G401 (cell line): ENCODE measurements around the gene NOG. TPM values are rescaled to one million over a fixed set of nuclear protein-coding genes. Genes with fewer than 3 reads are reported as not detected.

Source experiments
- DNase-seq: peaks from one replicate; pipeline ENCODE4 v3.0.0-alpha.2; 2015; ENCODE audit warnings: low spot score
- in situ Hi-C: cut with HindIII; loops from 2 replicates; pipeline ENCODE4 v1.10.0; 2016; ENCODE audit warnings: low sequenced_read_pairs, mixed read lengths
- total RNA-seq: library from RNA; depleted of rRNA; stranded (reverse); fragments of >200 nt; shearing (Covaris generic); gene quantifications from 2 replicates; pipeline ENCODE4 v1.2.3, GENCODE V29; 2014

Gene NOG
- total RNA-seq, 1 experiment from 2014 or later, result 0.85 TPM

GRCh38 chr17:56595831-56596690, 2.6 kb downstream of the NOG start:
- no peak for DNase-seq
- in situ Hi-C loops, result no loop called here

- in situ Hi-C loops, result no loop called here
- no peak for DNase-seq
Measured at GRCh38 chr17:56596691-56597494, 3.4 kb downstream of the NOG start.

GRCh38 chr17:56597495-56597990, 4.0 kb downstream of the NOG start:
- in situ Hi-C loops, result no loop called here
- DNase-seq, result no peak

- in situ Hi-C loops, result no loop called here
Measured at GRCh38 chr17:56598466-56598865, 5.0 kb downstream of the NOG start.

GRCh38 chr17:56599088-56599487, 5.6 kb downstream of the NOG start:
- DNase-seq, result no peak
- in situ Hi-C loops, result no loop called here

More at GRCh38 chr17:56598466-56598865, 5.0 kb downstream of the NOG start:
- DNase-seq, result no peak

GRCh38 chr17:56599566-56599965, 6.1 kb downstream of the NOG start:
- in situ Hi-C loops, result no loop called here
- no peak for DNase-seq

GRCh38 chr17:56600256-56600655, 6.8 kb downstream of the NOG start:
- DNase-seq, result no peak
- in situ Hi-C loops, result no loop called here

GRCh38 chr17:56601591-56601990, 8.1 kb downstream of the NOG start:
- in situ Hi-C loops, result no loop called here
- no peak for DNase-seq

GRCh38 chr17:56602292-56603130, 9.0 kb downstream of the NOG start:
- in situ Hi-C loops, result no loop called here
- no peak for DNase-seq

GRCh38 chr17:56603486-56604238, 10.2 kb downstream of the NOG start:
- in situ Hi-C loops, result no loop called here
- DNase-seq, result no peak

GRCh38 chr17:56604691-56605290, 11.3 kb downstream of the NOG start:
- in situ Hi-C loops, result no loop called here
- no peak for DNase-seq

GRCh38 chr17:56608944-56609343, 15.4 kb downstream of the NOG start:
- DNase-seq, result no peak
- in situ Hi-C loops, result no loop called here

GRCh38 chr17:56610321-56610720, 16.8 kb downstream of the NOG start:
- no peak for DNase-seq
- in situ Hi-C loops, result no loop called here

GRCh38 chr17:56613131-56613530, 19.6 kb downstream of the NOG start:
- no peak for DNase-seq
- in situ Hi-C loops, result no loop called here

- in situ Hi-C loops, result no loop called here
Measured at GRCh38 chr17:56614522-56614921, 21.0 kb downstream of the NOG start.

GRCh38 chr17:56616239-56616638, 22.7 kb downstream of the NOG start:
- DNase-seq, result no peak
- in situ Hi-C loops, result no loop called here

More at GRCh38 chr17:56614522-56614921, 21.0 kb downstream of the NOG start:
- DNase-seq, result no peak

- in situ Hi-C loops, result no loop called here
- DNase-seq, result no peak
Measured at GRCh38 chr17:56623383-56623782, 29.9 kb downstream of the NOG start.

- in situ Hi-C loops, result no loop called here
- no peak for DNase-seq
Measured at GRCh38 chr17:56624309-56624708, 30.8 kb downstream of the NOG start.
